ENCODE results near the gene TRAPPC2.
"Not testable (repeated sequence)": the region's sequence is repeated elsewhere in the genome, so short reads cannot be mapped to it uniquely, and the experiment has no call there.

TRAPPC2 gene

GRCh38 chrX:13742397-13743176 is 8.2 kb upstream of the TRAPPC2 start:
- Histone ChIP-seq H3K36me3 (ENCODE audit: insufficient read depth, low read depth, low read length) (peaks cover 72% of the 10 kb centered on the region), H3K9me3 (ENCODE audit: insufficient read depth, low read depth, low read length) (no peaks in the 10 kb centered on the region), H3K27ac (ENCODE audit: low read length) (no peak overlapping the region), H3K27me3 (ENCODE audit: insufficient read depth, low read length) (no peaks in the 10 kb centered on the region), H3K4me1 (ENCODE audit: insufficient read depth, low read length) (no peaks in the 10 kb centered on the region), H3K9ac (ENCODE audit: low read depth, low read length) (no peak overlapping the region), H3K4me3 (ENCODE audit: low read length) (no peak overlapping the region)

- Histone ChIP-seq H3K27me3 (ENCODE audit: insufficient read depth, low read length) (no peaks in the 10 kb centered on the region), H3K9ac (ENCODE audit: low read depth, low read length) (no peak overlapping the region), H3K4me1 (ENCODE audit: insufficient read depth, low read length) (no peaks in the 10 kb centered on the region), H3K36me3 (ENCODE audit: insufficient read depth, low read depth, low read length) (peaks cover 70% of the 10 kb centered on the region), H3K9me3 (ENCODE audit: insufficient read depth, low read depth, low read length) (no peaks in the 10 kb centered on the region), H3K27ac (ENCODE audit: low read length) (no peak overlapping the region), H3K4me3 (ENCODE audit: low read length) (no peak overlapping the region)
Observed at GRCh38 chrX:13741695-13742094, 7.3 kb upstream of the TRAPPC2 start.

DNA sequence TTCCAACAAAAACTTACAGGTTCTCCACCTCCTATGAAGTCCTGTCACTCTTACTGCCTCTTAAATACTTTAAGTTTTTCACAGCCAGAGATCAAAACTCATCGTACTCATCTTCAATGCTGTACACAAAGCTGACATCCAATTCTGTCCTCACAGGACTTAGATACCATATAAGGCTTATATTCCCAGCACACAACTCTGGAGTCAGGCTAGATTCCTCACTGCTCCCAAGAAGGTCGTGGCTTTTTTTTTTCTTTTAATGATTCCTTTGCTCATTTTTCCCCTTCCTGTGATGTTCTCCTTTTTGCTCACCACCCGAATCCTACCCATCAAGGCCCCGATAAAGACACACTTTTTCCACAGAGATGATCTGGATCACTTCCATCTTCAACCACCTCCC is 914 bp downstream of the TRAPPC2 start:
- no peaks in the 10 kb centered on the region for H3K9me3 ChIP-seq (ENCODE audit: insufficient read depth, low read depth, low read length)
- no peak overlapping the region for H3K27ac ChIP-seq (ENCODE audit: low read length)
- H3K36me3 ChIP-seq (ENCODE audit: insufficient read depth, low read depth, low read length), result peaks cover 18% of the 10 kb centered on the region
- no peaks in the 10 kb centered on the region for H3K27me3 ChIP-seq (ENCODE audit: insufficient read depth, low read length)
- peak overlapping the region; percentile 99 for H3K4me3 ChIP-seq (ENCODE audit: low read length)
- H3K4me1 ChIP-seq (ENCODE audit: insufficient read depth, low read length), result no peaks in the 10 kb centered on the region
- peak overlapping the region; percentile 97 for H3K9ac ChIP-seq (ENCODE audit: low read depth, low read length)

DNA sequence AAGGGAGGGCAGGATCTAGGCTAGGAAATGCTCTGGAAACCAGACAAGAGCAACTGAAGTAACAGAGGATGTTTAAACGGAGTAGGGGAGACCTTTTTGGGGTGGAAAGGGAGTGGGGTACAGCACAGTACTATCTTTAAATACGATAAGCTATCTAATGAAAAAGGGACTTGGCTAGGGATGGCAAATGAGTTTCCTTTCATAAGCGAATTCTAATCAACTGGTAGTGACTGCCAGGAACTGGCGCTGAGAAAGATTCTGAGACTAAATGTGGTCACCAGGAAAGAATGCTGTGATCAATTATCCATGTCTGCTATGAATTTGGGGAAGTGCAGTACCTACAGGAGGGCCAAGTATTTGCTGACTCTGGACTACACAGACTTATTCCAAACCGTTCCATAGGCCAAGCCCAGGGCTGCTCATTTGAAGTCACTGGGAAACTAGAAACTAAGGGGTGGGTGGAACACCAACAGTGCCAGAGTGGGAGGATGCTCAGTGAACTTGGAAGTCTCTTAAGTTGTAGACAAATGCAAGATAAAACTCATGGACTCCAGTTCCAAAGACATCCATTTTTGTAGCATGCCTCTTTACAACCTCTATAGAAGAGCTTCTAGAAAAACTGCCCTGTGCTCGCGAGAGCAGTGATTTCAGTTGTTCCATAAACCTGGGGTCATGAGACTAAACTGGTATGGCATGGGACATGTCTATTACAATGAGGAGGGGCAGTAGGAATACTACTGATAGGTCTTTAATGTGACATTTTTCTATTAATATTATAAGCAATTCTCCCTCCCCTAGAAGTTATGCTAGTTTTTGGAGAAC is 2.0 kb downstream of the TRAPPC2 start:
- Histone ChIP-seq H3K9ac (ENCODE audit: low read depth, low read length) (no peak overlapping the region), H3K4me3 (ENCODE audit: low read length) (no peak overlapping the region), H3K27ac (ENCODE audit: low read length) (no peak overlapping the region)

DNA sequence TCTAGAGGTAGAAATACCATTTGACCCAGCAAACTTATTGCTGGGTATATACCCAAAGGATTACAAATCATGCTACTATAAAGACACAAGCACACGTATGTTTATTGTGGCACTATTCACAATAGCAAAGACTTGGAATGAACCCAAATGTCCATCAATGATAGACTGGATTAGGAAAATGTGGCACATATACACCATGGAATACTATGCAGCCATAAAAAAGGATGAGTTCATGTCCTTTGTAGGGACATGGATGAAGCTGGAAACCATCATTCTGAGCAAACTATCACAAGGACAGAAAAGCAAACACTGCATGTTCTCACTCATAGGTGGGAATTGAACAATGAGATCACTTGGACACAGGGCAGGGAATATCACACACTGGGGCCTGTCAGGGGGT is 3.9 kb downstream of the TRAPPC2 start:
- H3K4me1 ChIP-seq (ENCODE audit: insufficient read depth, low read length); H3K27ac ChIP-seq (ENCODE audit: low read length); H3K36me3 ChIP-seq (ENCODE audit: insufficient read depth, low read depth, low read length); H3K27me3 ChIP-seq (ENCODE audit: insufficient read depth, low read length); H3K4me3 ChIP-seq (ENCODE audit: low read length); H3K9me3 ChIP-seq (ENCODE audit: insufficient read depth, low read depth, low read length); H3K9ac ChIP-seq (ENCODE audit: low read depth, low read length): not testable (repeated sequence)

More for the DNA sequence above, 2.0 kb downstream of the TRAPPC2 start:
- peaks cover 10% of the 10 kb centered on the region for H3K36me3 ChIP-seq (ENCODE audit: insufficient read depth, low read depth, low read length)
- H3K27me3 ChIP-seq (ENCODE audit: insufficient read depth, low read length), result no peaks in the 10 kb centered on the region
- no peaks in the 10 kb centered on the region for H3K9me3 ChIP-seq (ENCODE audit: insufficient read depth, low read depth, low read length)
- H3K4me1 ChIP-seq (ENCODE audit: insufficient read depth, low read length), result no peaks in the 10 kb centered on the region

GRCh38 chrX:13726583-13726982 is 7.8 kb downstream of the TRAPPC2 start:
- not testable (repeated sequence) for H3K4me3 ChIP-seq (ENCODE audit: low read length); H3K9ac ChIP-seq (ENCODE audit: low read depth, low read length); H3K27me3 ChIP-seq (ENCODE audit: insufficient read depth, low read length); H3K4me1 ChIP-seq (ENCODE audit: insufficient read depth, low read length); H3K27ac ChIP-seq (ENCODE audit: low read length); H3K36me3 ChIP-seq (ENCODE audit: insufficient read depth, low read depth, low read length); H3K9me3 ChIP-seq (ENCODE audit: insufficient read depth, low read depth, low read length)

DNA sequence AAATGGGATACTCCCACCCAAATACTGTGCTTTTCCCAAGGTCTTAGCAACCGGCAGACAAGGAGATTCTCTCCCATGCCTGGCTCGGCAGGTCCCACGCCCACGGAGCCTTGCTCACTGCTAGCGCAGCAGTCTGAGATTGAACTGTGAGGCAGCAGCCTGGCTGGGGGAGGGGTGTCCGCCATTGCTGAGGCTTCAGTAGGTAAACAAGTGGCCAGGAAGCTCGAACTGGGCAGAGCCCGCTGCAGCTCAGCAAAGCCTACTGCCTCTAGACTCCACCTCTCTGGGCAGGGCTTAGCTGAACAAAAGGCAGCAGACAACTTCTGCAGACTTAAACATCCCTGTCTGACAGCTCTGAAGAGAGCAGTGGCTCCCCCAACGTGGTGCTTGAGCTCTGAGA is 9.5 kb downstream of the TRAPPC2 start:
- not testable (repeated sequence) for H3K36me3 ChIP-seq (ENCODE audit: insufficient read depth, low read depth, low read length); H3K27ac ChIP-seq (ENCODE audit: low read length); H3K27me3 ChIP-seq (ENCODE audit: insufficient read depth, low read length); H3K9me3 ChIP-seq (ENCODE audit: insufficient read depth, low read depth, low read length); H3K4me3 ChIP-seq (ENCODE audit: low read length); H3K9ac ChIP-seq (ENCODE audit: low read depth, low read length); H3K4me1 ChIP-seq (ENCODE audit: insufficient read depth, low read length)

DNA sequence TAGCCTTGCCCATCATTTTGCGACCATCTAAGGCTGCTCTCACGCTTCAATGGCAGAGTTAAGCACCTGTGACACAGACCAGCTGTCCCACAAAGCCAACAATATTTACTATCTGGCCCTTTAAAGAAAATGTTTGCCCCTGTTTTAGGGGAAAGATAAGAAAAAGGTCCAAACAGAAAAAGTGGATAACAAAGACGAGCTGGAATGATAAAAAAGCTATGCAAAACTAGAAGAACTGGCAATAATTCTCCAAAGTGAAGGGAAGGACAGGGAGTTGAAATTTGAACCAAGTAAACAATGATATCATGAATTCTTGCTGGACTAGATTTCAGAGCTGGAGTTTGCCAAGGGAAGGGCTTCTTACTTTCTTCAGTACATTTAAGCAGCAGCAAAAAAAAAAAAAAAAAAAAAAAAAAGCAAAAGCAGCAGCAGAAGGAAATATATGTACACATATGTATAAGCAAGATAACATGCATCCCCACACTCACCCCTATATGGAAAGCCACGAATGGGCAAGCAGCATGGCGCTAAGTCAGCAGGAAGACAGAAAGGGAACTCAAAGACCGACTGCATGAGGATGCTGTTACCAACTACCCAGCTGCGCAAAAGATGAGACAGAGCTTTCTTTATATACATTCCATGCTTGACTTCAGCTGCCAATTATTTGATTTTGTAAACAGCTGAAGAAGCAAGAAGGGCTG is 12.5 kb downstream of the TRAPPC2 start:
- H3K36me3 ChIP-seq (ENCODE audit: insufficient read depth, low read depth, low read length), result peaks cover 25% of the 10 kb centered on the region; the same call in 1 of the 2 replicates
- H3K4me1 ChIP-seq (ENCODE audit: insufficient read depth, low read length), result no peaks in the 10 kb centered on the region
- H3K27me3 ChIP-seq (ENCODE audit: insufficient read depth, low read length), result no peaks in the 10 kb centered on the region
- H3K27ac ChIP-seq (ENCODE audit: low read length), result no peak overlapping the region
- no peak overlapping the region for H3K4me3 ChIP-seq (ENCODE audit: low read length)
- no peaks in the 10 kb centered on the region for H3K9me3 ChIP-seq (ENCODE audit: insufficient read depth, low read depth, low read length)
- no peak overlapping the region for H3K9ac ChIP-seq (ENCODE audit: low read depth, low read length)

DNA sequence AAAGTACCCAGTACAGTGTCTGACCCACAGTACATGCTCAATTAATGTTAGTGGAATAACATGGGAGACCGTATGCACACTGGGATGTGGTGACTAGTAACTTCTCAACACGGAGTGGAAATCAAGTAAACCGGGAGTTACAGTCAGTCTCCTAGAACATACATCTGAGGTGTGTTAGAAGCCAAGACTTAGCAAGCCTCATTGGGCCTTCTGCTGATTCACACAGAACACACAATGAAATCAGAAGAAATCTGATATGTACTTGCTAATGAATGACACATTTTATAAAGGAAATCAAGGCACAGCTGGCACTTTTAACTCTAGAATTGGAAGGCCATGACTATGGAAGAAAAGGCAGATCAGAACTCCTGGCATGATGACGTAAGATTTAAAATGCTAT is 13.0 kb downstream of the TRAPPC2 start:
- H3K9ac ChIP-seq (ENCODE audit: low read depth, low read length), result no peak overlapping the region
- H3K27me3 ChIP-seq (ENCODE audit: insufficient read depth, low read length), result no peaks in the 10 kb centered on the region
- H3K4me3 ChIP-seq (ENCODE audit: low read length), result no peak overlapping the region
- H3K27ac ChIP-seq (ENCODE audit: low read length), result no peak overlapping the region
- H3K9me3 ChIP-seq (ENCODE audit: insufficient read depth, low read depth, low read length), result no peaks in the 10 kb centered on the region
- H3K4me1 ChIP-seq (ENCODE audit: insufficient read depth, low read length), result no peaks in the 10 kb centered on the region
- H3K36me3 ChIP-seq (ENCODE audit: insufficient read depth, low read depth, low read length), result peaks cover 28% of the 10 kb centered on the region; the same call in 1 of the 2 replicates

DNA sequence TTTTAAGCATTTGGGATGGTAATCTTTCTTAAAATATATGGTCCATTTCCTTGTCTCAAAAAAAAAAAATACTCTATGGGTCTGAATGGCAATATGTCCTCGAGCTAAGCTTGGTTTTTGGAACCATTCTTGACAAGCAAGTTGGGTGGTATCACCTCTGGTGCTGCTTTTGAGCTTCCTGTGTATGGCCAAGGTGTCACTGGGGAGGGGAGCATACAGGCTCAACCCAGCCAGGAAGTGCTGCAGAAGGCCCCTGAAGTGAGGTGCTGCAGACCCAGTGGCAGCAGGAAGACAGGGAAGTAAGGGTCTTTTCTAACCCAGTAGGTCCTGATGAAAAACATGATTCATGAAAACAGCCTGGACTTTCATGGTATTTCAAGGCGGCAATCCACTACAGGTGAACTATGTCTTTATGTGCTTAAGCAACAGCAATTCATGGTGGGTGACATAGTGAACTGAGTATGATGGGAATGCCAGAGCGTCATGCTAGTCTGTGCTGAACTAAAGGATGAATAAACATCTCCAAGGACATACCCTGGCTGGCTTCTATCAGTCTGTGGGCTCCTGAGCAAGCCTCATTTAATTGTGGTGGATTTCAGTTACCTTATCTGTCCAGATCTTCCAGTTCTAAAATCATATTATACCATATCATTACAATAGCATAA is 15.1 kb downstream of the TRAPPC2 start:
- no peak overlapping the region for H3K4me3 ChIP-seq (ENCODE audit: low read length)
- no peaks in the 10 kb centered on the region for H3K9me3 ChIP-seq (ENCODE audit: insufficient read depth, low read depth, low read length)
- H3K9ac ChIP-seq (ENCODE audit: low read depth, low read length), result no peak overlapping the region
- peaks cover 39% of the 10 kb centered on the region; the same call in 1 of the 2 replicates for H3K36me3 ChIP-seq (ENCODE audit: insufficient read depth, low read depth, low read length)
- H3K27ac ChIP-seq (ENCODE audit: low read length), result no peak overlapping the region
- H3K27me3 ChIP-seq (ENCODE audit: insufficient read depth, low read length), result no peaks in the 10 kb centered on the region
- H3K4me1 ChIP-seq (ENCODE audit: insufficient read depth, low read length), result no peaks in the 10 kb centered on the region

DNA sequence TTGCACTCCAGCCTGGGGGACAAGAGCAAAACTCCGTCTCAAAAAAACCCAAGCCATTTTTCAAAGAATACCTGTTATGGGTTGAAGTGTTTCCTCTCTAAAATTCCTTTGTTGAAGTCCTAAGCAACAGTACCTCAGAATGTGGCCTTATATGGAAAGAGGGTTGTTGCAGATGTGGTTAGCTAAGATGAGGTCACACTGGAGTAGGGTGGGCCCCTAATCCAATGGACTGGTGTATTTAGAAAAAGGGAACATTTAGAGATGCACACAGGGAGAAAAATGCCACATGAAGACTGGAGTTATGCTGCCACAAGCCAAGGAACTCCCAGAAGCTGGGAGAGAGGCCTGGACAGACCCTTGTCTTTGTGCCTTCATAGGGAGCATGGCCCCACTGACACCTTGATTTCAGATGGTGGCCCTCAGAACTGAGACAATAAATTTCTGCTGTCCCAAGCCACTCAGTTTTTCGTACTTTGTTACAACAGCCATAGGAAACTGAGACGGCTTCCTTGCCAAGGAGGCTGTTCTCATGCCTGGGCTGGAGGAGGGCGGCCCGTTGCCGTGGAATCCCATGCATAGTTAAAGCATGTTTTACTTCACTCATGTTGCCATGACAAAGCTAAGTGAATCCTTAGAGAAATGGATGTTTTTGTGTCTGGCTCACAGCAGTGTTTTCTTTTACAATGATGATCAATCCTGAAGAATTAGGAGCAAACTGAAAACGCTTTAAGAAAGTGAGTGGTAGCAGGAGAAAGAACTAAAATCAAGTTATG is 16.5 kb downstream of the TRAPPC2 start:
- no peak overlapping the region for H3K9ac ChIP-seq (ENCODE audit: low read depth, low read length)
- H3K9me3 ChIP-seq (ENCODE audit: insufficient read depth, low read depth, low read length), result no peaks in the 10 kb centered on the region

More for the DNA sequence above, 16.5 kb downstream of the TRAPPC2 start:
- Histone ChIP-seq H3K27me3 (ENCODE audit: insufficient read depth, low read length) (no peaks in the 10 kb centered on the region), H3K36me3 (ENCODE audit: insufficient read depth, low read depth, low read length) (peaks cover 41% of the 10 kb centered on the region; the same call in 1 of the 2 replicates), H3K4me3 (ENCODE audit: low read length) (no peak overlapping the region), H3K27ac (ENCODE audit: low read length) (no peak overlapping the region), H3K4me1 (ENCODE audit: insufficient read depth, low read length) (no peaks in the 10 kb centered on the region)
